ENCODE results near the gene ARHGDIG.
"Not testable (repeated sequence)": the region's sequence is repeated elsewhere in the genome, so short reads cannot be mapped to it uniquely, and the experiment has no call there.

ARHGDIG gene

GRCh38 chr16:301950-302349 lies 21.6 kb downstream of the ARHGDIG start:
- no peak for DNase-seq

GRCh38 chr16:303760-304505 lies 23.5 kb downstream of the ARHGDIG start:
- no peak for DNase-seq

GRCh38 chr16:305916-306626 lies 25.7 kb downstream of the ARHGDIG start:
- DNase-seq = peak in 1 of 2 experiments; percentile 48

GRCh38 chr16:306911-307370 lies 26.6 kb downstream of the ARHGDIG start:
- DNase-seq = peak in 1 of 2 experiments; percentile 13

GRCh38 chr16:307691-308312 lies 27.4 kb downstream of the ARHGDIG start:
- DNase-seq = no peak

GRCh38 chr16:309476-309875 lies 29.1 kb downstream of the ARHGDIG start:
- DNase-seq = no peak

GRCh38 chr16:311725-312124 lies 31.3 kb downstream of the ARHGDIG start:
- DNase-seq = no peak

- no peak for DNase-seq
These were observed 34.0 kb downstream of the ARHGDIG start for GRCh38 chr16:314351-314750.

- DNase-seq = peak; percentile 58 to 66
These were observed 34.5 kb downstream of the ARHGDIG start for GRCh38 chr16:314795-315299.

GRCh38 chr16:316741-317464 lies 36.5 kb downstream of the ARHGDIG start:
- no peak for DNase-seq

GRCh38 chr16:317583-317982 lies 37.2 kb downstream of the ARHGDIG start:
- DNase-seq = no peak

- no peak for DNase-seq
These were observed 38.2 kb downstream of the ARHGDIG start for GRCh38 chr16:318628-319027.

GRCh38 chr16:320206-320605 lies 39.8 kb downstream of the ARHGDIG start:
- DNase-seq = no peak

- DNase-seq = no peak
These were observed 41.1 kb downstream of the ARHGDIG start for GRCh38 chr16:321532-321931.

GRCh38 chr16:322476-323143 lies 42.2 kb downstream of the ARHGDIG start:
- no peak for DNase-seq

- no peak for DNase-seq
These were observed 43.7 kb downstream of the ARHGDIG start for GRCh38 chr16:324201-324450.

GRCh38 chr16:324451-325334 lies 44.3 kb downstream of the ARHGDIG start:
- DNase-seq = no peak

- no peak for DNase-seq
These were observed 45.2 kb downstream of the ARHGDIG start for GRCh38 chr16:325375-326145.

- no peak for DNase-seq
These were observed 50.4 kb downstream of the ARHGDIG start for GRCh38 chr16:330741-331140.

- not testable (repeated sequence) for DNase-seq
These were observed 50.9 kb downstream of the ARHGDIG start for GRCh38 chr16:331181-331814.
